Ascending aorta (tissue), 2 donors: ENCODE data around the gene GHRHR. TPM values are rescaled to one million over a fixed set of nuclear protein-coding genes. Genes with fewer than 3 reads are reported as not detected.

ENCODE experiments used
- DNase-seq, 2 donors: peaks; one replicate each; pipeline ENCODE4 v3.0.0-alpha.2; 2019; ENCODE audit warnings: low spot score in 2 of 2
- H3K27ac ChIP-seq, 2 donors: fragments of 200-600 bp; sonication (generic); one replicate each; pipeline ENCODE4 v1.5.1; 2016 to 2017; ENCODE audit warnings: mild to moderate bottlenecking in 1 of 2
- H3K27me3 ChIP-seq: fragments of 200-600 bp; sonication (generic); one replicate; pipeline ENCODE4 v1.5.1; 2017
- H3K36me3 ChIP-seq, 2 donors: fragments of 200-600 bp; sonication (generic); one replicate each; pipeline ENCODE4 v1.5.1; 2016
- H3K4me1 ChIP-seq, 2 donors: fragments of 200-600 bp; sonication (generic); one replicate each; pipeline ENCODE4 v1.5.1; 2016 to 2017; ENCODE audit warnings: mild to moderate bottlenecking in 1 of 2
- H3K4me3 ChIP-seq, 2 donors: fragments of 200-600 bp; sonication (generic); one replicate each; pipeline ENCODE4 v1.5.1; 2016 to 2017; ENCODE audit warnings: mild to moderate bottlenecking in 1 of 2
- H3K9me3 ChIP-seq, 2 donors: fragments of 200-600 bp; sonication (generic); one replicate each; pipeline ENCODE4 v1.5.1; 2016
- CTCF ChIP-seq, 3 experiments: fragments of 200-600 bp in 2 of 3; fragments of 450-650 bp in 1 of 3; sonication (generic) in 2 of 3; IDR thresholded peaks; one replicate each; pipeline ENCODE4 v1.5.1; 2016 to 2019; ENCODE audit warnings: antibody characterized with exemption in 3 of 3, mild to moderate bottlenecking in 1 of 3, moderate library complexity in 1 of 3
- intact Hi-C: fragments of 100-400 bp; cut with DNase I; formaldehyde crosslinking; loops from one replicate; pipeline ENCODE4 v1.15.1; 2023
- total RNA-seq: library from RNA; depleted of rRNA; stranded (reverse); fragments of >200 nt; gene quantifications from one replicate; pipeline ENCODE4 v1.1.0, GENCODE V29; 2016

Gene GHRHR
- total RNA-seq, 1 donor from 2014 or later, result not detected

DNA sequence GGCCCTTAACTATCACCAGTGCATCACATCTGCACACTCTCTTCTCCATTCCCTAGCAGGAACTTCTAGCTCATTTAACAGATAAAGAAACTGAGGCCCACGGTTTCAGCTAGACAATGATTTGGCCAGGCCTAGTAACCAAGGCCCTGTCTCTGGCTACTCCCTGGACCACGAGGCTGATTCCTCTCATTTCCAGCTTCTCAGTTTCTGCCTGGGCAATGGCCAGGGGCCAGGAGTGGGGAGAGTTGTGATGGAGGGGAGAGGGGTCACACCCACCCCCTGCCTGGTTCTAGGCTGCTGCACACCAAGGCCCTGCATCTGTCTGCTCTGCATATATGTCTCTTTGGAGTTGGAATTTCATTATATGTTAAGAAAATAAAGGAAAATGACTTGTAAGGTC lies 38.6 kb upstream of the GHRHR start:
- Histone ChIP-seq H3K27ac (peak overlapping the region; percentile 21 to 97), H3K4me3 (no peak overlapping the region), H3K9me3 (no peaks in the 10 kb centered on the region), H3K27me3 (no peaks in the 10 kb centered on the region), H3K36me3 (peaks cover 63 to 67% of the 10 kb centered on the region in 2 donors), H3K4me1 (peaks cover 13 to 19% of the 10 kb centered on the region in 2 donors)
- TF ChIP-seq CTCF (IDR thresholded peaks at IDR 0.05), result no peak
- no peak for DNase-seq
- intact Hi-C loops, result no loop called here

- H3K4me1 ChIP-seq, result peaks cover 9 to 12% of the 10 kb centered on the region in 2 donors
- no peaks in the 10 kb centered on the region for H3K9me3 ChIP-seq
- no peak overlapping the region for H3K4me3 ChIP-seq
- peak overlapping the region; percentile 3 to 21 for H3K27ac ChIP-seq
- peak in 1 of 2 donors; percentile 59 for DNase-seq
- H3K27me3 ChIP-seq, result no peaks in the 10 kb centered on the region
- peaks cover 63 to 67% of the 10 kb centered on the region in 2 donors for H3K36me3 ChIP-seq
- TF ChIP-seq CTCF (IDR thresholded peaks at IDR 0.05), result no peak
- intact Hi-C loops, result no loop called here
Measured at GRCh38 chr7:30925913-30926312, 37.8 kb upstream of the GHRHR start.

- peak overlapping the region in 1 of 2 donors; percentile 3 for H3K27ac ChIP-seq
- H3K4me3 ChIP-seq, result no peak overlapping the region
- peaks cover 9 to 10% of the 10 kb centered on the region in 2 donors for H3K4me1 ChIP-seq
- intact Hi-C loops, result no loop called here
- no peaks in the 10 kb centered on the region for H3K27me3 ChIP-seq
- H3K36me3 ChIP-seq, result peaks cover 63 to 67% of the 10 kb centered on the region in 2 donors
- no peaks in the 10 kb centered on the region for H3K9me3 ChIP-seq
- peak in 1 of 2 donors; percentile 62 for DNase-seq
- no peak for TF ChIP-seq CTCF (IDR thresholded peaks at IDR 0.05)
Measured at GRCh38 chr7:30926313-30926712, 37.4 kb upstream of the GHRHR start.

- peaks cover 57 to 61% of the 10 kb centered on the region in 2 donors for H3K36me3 ChIP-seq
- H3K27me3 ChIP-seq, result no peaks in the 10 kb centered on the region
- no peak for TF ChIP-seq CTCF (IDR thresholded peaks at IDR 0.05)
Measured at GRCh38 chr7:30927040-30927439, 36.7 kb upstream of the GHRHR start.

DNA sequence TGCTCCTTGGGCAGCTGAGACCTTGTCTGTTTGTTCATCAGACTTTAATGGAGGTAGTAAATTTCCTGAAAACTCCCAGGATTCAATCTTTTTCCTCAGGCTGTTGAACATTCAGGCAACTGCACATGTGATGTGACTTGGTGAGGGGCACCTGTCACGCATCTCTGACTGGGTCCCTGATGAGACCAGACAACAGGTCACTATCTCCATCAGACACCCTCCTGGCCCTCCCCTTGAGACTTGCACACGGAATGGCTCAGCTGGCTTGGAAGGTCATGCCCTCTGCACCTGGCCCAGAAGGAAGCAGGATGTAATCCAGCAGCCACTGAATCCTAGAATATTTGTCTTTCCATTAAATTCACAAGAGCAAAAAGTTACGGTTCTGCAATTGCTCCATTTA lies 36.2 kb upstream of the GHRHR start:
- Histone ChIP-seq H3K9me3 (no peaks in the 10 kb centered on the region), H3K27me3 (no peaks in the 10 kb centered on the region), H3K36me3 (peaks cover 51 to 56% of the 10 kb centered on the region in 2 donors), H3K27ac (no peak overlapping the region), H3K4me1 (no peaks in the 10 kb centered on the region), H3K4me3 (no peak overlapping the region)
- intact Hi-C loops, result no loop called here
- no peak for DNase-seq
- TF ChIP-seq CTCF (IDR thresholded peaks at IDR 0.05), result no peak

More at GRCh38 chr7:30927040-30927439, 36.7 kb upstream of the GHRHR start:
- DNase-seq, result peak in 1 of 2 donors; percentile 58
- intact Hi-C loops, result no loop called here
- peaks cover 2 to 3% of the 10 kb centered on the region in 2 donors for H3K4me1 ChIP-seq
- H3K4me3 ChIP-seq, result no peak overlapping the region
- H3K27ac ChIP-seq, result no peak overlapping the region
- H3K9me3 ChIP-seq, result no peaks in the 10 kb centered on the region
